GM12878 (cell line): Measurements from ENCODE around the gene TCF4.

Experiments used
- CHD2 ChIP-seq: IDR thresholded peaks from 2 replicates; pipeline ENCODE4 v1.6.1; 2011; ENCODE audit warnings: low read depth, low read length, improper control_type of control experiment, borderline replicate concordance
- EGR1 ChIP-seq, 2 experiments: IDR thresholded peaks; 1 replicate in 1 of 2; 2 replicates in 1 of 2; pipeline ENCODE4 v1.6.1; 2011 to 2012; ENCODE audit warnings: low read depth in 2 of 2, low read length in 2 of 2, borderline replicate concordance in 1 of 2, mild to moderate bottlenecking in 1 of 2, moderate library complexity in 1 of 2
- JUNB ChIP-seq: IDR thresholded peaks from 2 replicates; pipeline ENCODE4 v1.6.1; 2016; ENCODE audit warnings: antibody characterized with exemption, mild to moderate bottlenecking
- NR2C2 ChIP-seq: IDR thresholded peaks from 2 replicates; pipeline ENCODE4 v1.6.1; 2011; ENCODE audit warnings: borderline replicate concordance, low read depth; ENCODE audit not compliant: control insufficient read depth, insufficient read length
- RAD21 ChIP-seq: IDR thresholded peaks from 2 replicates; pipeline ENCODE4 v1.6.1; 2011; ENCODE audit warnings: mild to moderate bottlenecking, low read depth, low read length, moderate library complexity; ENCODE audit not compliant: insufficient read depth
- SMC3 ChIP-seq: IDR thresholded peaks from 2 replicates; pipeline ENCODE4 v1.6.1; 2011; ENCODE audit warnings: low read length, improper control_type of control experiment, borderline replicate concordance
- TF ChIP-seq, protein P1 (sequence below), 3 experiments: IDR thresholded peaks in 2 of 3; conservative IDR thresholded peaks in 1 of 3; 2 replicates each; pipeline ENCODE4 v1.5.1; 2011; ENCODE audit warnings: low read depth in 3 of 3, low read length in 3 of 3, mild to moderate bottlenecking in 3 of 3, control low read depth in 2 of 3, moderate library complexity in 2 of 3, inconsistent platforms in 1 of 3, mixed read lengths in 1 of 3; ENCODE audit not compliant: control insufficient read depth in 2 of 3, insufficient read depth in 1 of 3; ENCODE audit errors: extremely low read depth in 1 of 3

DNA sequence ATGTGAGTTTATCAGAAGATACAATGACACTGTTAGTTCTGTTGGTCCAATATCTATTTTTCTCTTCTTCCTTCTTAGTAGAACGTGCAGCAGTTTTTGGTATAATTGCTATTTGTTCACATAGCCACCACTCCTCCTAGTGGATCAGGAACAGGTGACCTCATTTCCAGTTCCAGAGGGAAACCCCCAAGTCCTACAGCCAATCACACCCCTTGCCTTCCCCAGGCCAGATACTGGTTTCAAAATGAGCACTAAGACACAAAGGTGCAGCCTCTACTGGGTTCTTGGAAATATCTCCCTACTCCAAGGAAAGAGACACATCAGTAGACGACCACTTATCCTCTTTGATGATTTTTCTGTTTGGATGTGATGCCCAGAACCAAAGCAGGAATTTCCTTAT, 103.2 kb downstream of the TCF4 start:
- TF ChIP-seq NR2C2 (no peak), CHD2 (no peak), JUNB (no peak), RAD21 (no peak), SMC3 (no peak), EGR1 (IDR thresholded peaks at IDR 0.05; ENCODE audit: borderline replicate concordance in 1 of 2, low read depth in 2 of 2, low read length in 2 of 2) (no peak)
- TF ChIP-seq, protein P1, sequence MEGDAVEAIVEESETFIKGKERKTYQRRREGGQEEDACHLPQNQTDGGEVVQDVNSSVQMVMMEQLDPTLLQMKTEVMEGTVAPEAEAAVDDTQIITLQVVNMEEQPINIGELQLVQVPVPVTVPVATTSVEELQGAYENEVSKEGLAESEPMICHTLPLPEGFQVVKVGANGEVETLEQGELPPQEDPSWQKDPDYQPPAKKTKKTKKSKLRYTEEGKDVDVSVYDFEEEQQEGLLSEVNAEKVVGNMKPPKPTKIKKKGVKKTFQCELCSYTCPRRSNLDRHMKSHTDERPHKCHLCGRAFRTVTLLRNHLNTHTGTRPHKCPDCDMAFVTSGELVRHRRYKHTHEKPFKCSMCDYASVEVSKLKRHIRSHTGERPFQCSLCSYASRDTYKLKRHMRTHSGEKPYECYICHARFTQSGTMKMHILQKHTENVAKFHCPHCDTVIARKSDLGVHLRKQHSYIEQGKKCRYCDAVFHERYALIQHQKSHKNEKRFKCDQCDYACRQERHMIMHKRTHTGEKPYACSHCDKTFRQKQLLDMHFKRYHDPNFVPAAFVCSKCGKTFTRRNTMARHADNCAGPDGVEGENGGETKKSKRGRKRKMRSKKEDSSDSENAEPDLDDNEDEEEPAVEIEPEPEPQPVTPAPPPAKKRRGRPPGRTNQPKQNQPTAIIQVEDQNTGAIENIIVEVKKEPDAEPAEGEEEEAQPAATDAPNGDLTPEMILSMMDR (IDR thresholded peaks at IDR 0.05 in 2 of 3, conservative IDR thresholded peaks at IDR 0.05 in 1 of 3; ENCODE audit: control insufficient read depth in 2 of 3, extremely low read depth in 1 of 3, insufficient read depth in 1 of 3, low read depth in 3 of 3, low read length in 3 of 3): no peak
